H9 (cell line): ENCODE results near the gene OSBPL1A. TPM values are rescaled to one million over a fixed set of nuclear protein-coding genes. Genes with fewer than 3 reads are reported as not detected.

Source experiments
- DNase-seq: peaks from one replicate; pipeline ENCODE4 v3.0.0-alpha.2; 2017
- H2AFZ ChIP-seq: one replicate; pipeline ENCODE4 v1.6.1; 2013; ENCODE audit warnings: mild to moderate bottlenecking, low read length, control low read depth, moderate library complexity
- H2AK5ac ChIP-seq: 2 replicates; pipeline ENCODE4 v1.6.1; 2013; ENCODE audit warnings: low read length, control low read depth, mixed read lengths; ENCODE audit not compliant: insufficient read length
- H2BK120ac ChIP-seq: one replicate; pipeline ENCODE4 v1.6.1; 2013; ENCODE audit warnings: low read depth, mild to moderate bottlenecking, low read length, control low read depth, inconsistent platforms; ENCODE audit not compliant: poor library complexity, severe bottlenecking
- H2BK12ac ChIP-seq: 2 replicates; pipeline ENCODE4 v1.6.1; 2013; ENCODE audit warnings: low read length, control low read depth, mixed read lengths, low read depth; ENCODE audit not compliant: insufficient read length
- H2BK15ac ChIP-seq: 2 replicates; pipeline ENCODE4 v1.6.1; 2013; ENCODE audit warnings: low read depth, low read length, control low read depth
- H2BK20ac ChIP-seq: one replicate; pipeline ENCODE4 v1.6.1; 2013; ENCODE audit warnings: low read depth, mild to moderate bottlenecking, low read length, control low read depth, inconsistent platforms; ENCODE audit not compliant: poor library complexity, severe bottlenecking
- H2BK5ac ChIP-seq: 2 replicates; pipeline ENCODE4 v1.6.1; 2013; ENCODE audit warnings: low read length, control low read depth, mixed read lengths; ENCODE audit not compliant: insufficient read length
- H3K14ac ChIP-seq: 2 replicates; pipeline ENCODE4 v1.6.1; 2013; ENCODE audit warnings: low read length, control low read depth; ENCODE audit not compliant: insufficient read depth
- H3K18ac ChIP-seq: 2 replicates; pipeline ENCODE4 v1.6.1; 2013; ENCODE audit warnings: low read depth, mild to moderate bottlenecking, mixed read lengths, low read length, control low read depth; ENCODE audit not compliant: insufficient read length
- H3K23ac ChIP-seq: 2 replicates; pipeline ENCODE4 v1.6.1; 2013; ENCODE audit warnings: low read length, control low read depth, mixed read lengths, low read depth; ENCODE audit not compliant: insufficient read length
- H3K23me2 ChIP-seq: 2 replicates; pipeline ENCODE4 v1.6.1; 2013; ENCODE audit warnings: low read depth, mild to moderate bottlenecking, mixed read lengths, low read length, control low read depth; ENCODE audit not compliant: insufficient read length, poor library complexity, severe bottlenecking
- H3K27ac ChIP-seq: 2 replicates; pipeline ENCODE4 v1.5.1; 2013; ENCODE audit warnings: low read length, control low read depth, mixed read lengths, low read depth; ENCODE audit not compliant: insufficient read length
- H3K27me3 ChIP-seq: 2 replicates; pipeline ENCODE4 v1.6.1; 2013; ENCODE audit warnings: low read length, control low read depth, inconsistent platforms; ENCODE audit not compliant: insufficient read depth
- H3K4ac ChIP-seq: 2 replicates; pipeline ENCODE4 v1.6.1; 2013; ENCODE audit warnings: low read depth, mild to moderate bottlenecking, control low read depth, inconsistent platforms, low read length, moderate library complexity
- H3K4me1 ChIP-seq: 2 replicates; pipeline ENCODE4 v1.6.1; 2013; ENCODE audit warnings: low read length, control low read depth, inconsistent platforms; ENCODE audit not compliant: insufficient read depth
- H3K4me2 ChIP-seq: 2 replicates; pipeline ENCODE4 v1.6.1; 2013; ENCODE audit warnings: low read length, control low read depth, mixed read lengths; ENCODE audit not compliant: insufficient read length, insufficient read depth
- H3K56ac ChIP-seq: 2 replicates; pipeline ENCODE4 v1.6.1; 2013; ENCODE audit warnings: low read depth, mild to moderate bottlenecking, mixed read lengths, low read length, control low read depth; ENCODE audit not compliant: insufficient read length
- H3K79me1 ChIP-seq: 2 replicates; pipeline ENCODE4 v1.6.1; 2013; ENCODE audit warnings: low read depth, mild to moderate bottlenecking, moderate library complexity, low read length, control low read depth, inconsistent platforms; ENCODE audit not compliant: insufficient read depth, poor library complexity, severe bottlenecking
- H3K79me2 ChIP-seq: 2 replicates; pipeline ENCODE4 v1.6.1; 2013; ENCODE audit warnings: low read length, control low read depth, inconsistent platforms; ENCODE audit not compliant: insufficient read depth
- H3K9ac ChIP-seq: 2 replicates; pipeline ENCODE4 v1.6.1; 2013; ENCODE audit warnings: low read length, control low read depth, mixed read lengths; ENCODE audit not compliant: insufficient read length; ENCODE audit errors: extremely low read depth
- H3K9me3 ChIP-seq: one replicate; pipeline ENCODE4 v1.6.1; 2013; ENCODE audit warnings: low read depth, low read length, inconsistent platforms; ENCODE audit not compliant: control insufficient read depth
- H3T11ph ChIP-seq: one replicate; pipeline ENCODE4 v1.6.1; 2013; ENCODE audit warnings: mild to moderate bottlenecking, low read length, control low read depth, inconsistent platforms
- H4K20me1 ChIP-seq: one replicate; pipeline ENCODE4 v1.6.1; 2013; ENCODE audit not compliant: control insufficient read depth, insufficient read length, insufficient read depth
- H4K5ac ChIP-seq: 2 replicates; pipeline ENCODE4 v1.6.1; 2013; ENCODE audit warnings: low read depth, mild to moderate bottlenecking, mixed read lengths, low read length, control low read depth; ENCODE audit not compliant: insufficient read length
- H4K8ac ChIP-seq: replicated peaks from 2 replicates; pipeline ENCODE4 v1.6.1; 2013; ENCODE audit warnings: low read length, control low read depth, mixed read lengths, low read depth; ENCODE audit not compliant: insufficient read length
- H4K91ac ChIP-seq: 2 replicates; pipeline ENCODE4 v1.6.1; 2013; ENCODE audit warnings: low read depth, mild to moderate bottlenecking, moderate library complexity, mixed read lengths, low read length, control low read depth; ENCODE audit not compliant: insufficient read length
- H3K27ac Mint-ChIP-seq, 3 experiments: 2 replicates in 2 of 3; 3 replicates in 1 of 3; pipeline ENCODE4 v1.8.0; 2020 to 2021; ENCODE audit warnings: mixed read lengths in 3 of 3, mild to moderate bottlenecking in 1 of 3, moderate library complexity in 1 of 3
- H3K27me3 Mint-ChIP-seq: 2 replicates; pipeline ENCODE4 v1.8.0; 2021; ENCODE audit warnings: low read depth, mild to moderate bottlenecking, moderate library complexity, mixed read lengths
- H3K36me3 Mint-ChIP-seq, 3 experiments: 2 replicates in 2 of 3; 3 replicates in 1 of 3; pipeline ENCODE4 v1.8.0; 2020 to 2021; ENCODE audit warnings: low read depth in 3 of 3, mixed read lengths in 3 of 3; ENCODE audit not compliant: insufficient read depth in 1 of 3
- H3K4me1 Mint-ChIP-seq, 2 experiments: 2 replicates each; pipeline ENCODE4 v1.8.0; 2020; ENCODE audit warnings: mixed read lengths in 2 of 2
- H3K4me3 Mint-ChIP-seq, 2 experiments: 2 replicates in 1 of 2; 3 replicates in 1 of 2; pipeline ENCODE4 v1.8.0; 2020 to 2021; ENCODE audit warnings: mild to moderate bottlenecking in 2 of 2, mixed read lengths in 2 of 2, moderate library complexity in 1 of 2
- H3K9me3 Mint-ChIP-seq, 2 experiments: 2 replicates in 1 of 2; 3 replicates in 1 of 2; pipeline ENCODE4 v1.8.0; 2020; ENCODE audit warnings: mild to moderate bottlenecking in 2 of 2, mixed read lengths in 2 of 2, moderate library complexity in 1 of 2
- WGBS: extraction: QIAGEN DNeasy Blood & Tissue Kit; methylation state at CpG from one replicate; pipeline ENCODE4 v1.1.7; 2013; ENCODE audit warnings: missing lambda C conversion rate, low lambda C conversion rate, mixed read lengths; ENCODE audit not compliant: insufficient read length; ENCODE audit errors: extremely low coverage; 5-methylcytosine and 5-hydroxymethylcytosine counted together
- total RNA-seq: library from RNA; stranded (reverse); gene quantifications from 2 replicates; pipeline ENCODE4 v1.2.1, GENCODE V29; 2021
- TF ChIP-seq, protein P1 (sequence below): fragments of 200-600 bp; sonication (generic); conservative IDR thresholded peaks from 3 replicates; pipeline ENCODE4 v1.8.0; 2021; ENCODE audit warnings: antibody characterized with exemption, mild to moderate bottlenecking

The OSBPL1A gene
- total RNA-seq, 1 experiment from 2014 or later: 33.9 TPM

- Histone ChIP-seq H4K20me1 (no peaks in the 10 kb centered on the region), H2BK20ac (no peak overlapping the region), H2BK120ac (no peak overlapping the region), H4K8ac (no peak overlapping the region), H3K56ac (no peak overlapping the region), H2BK12ac (no peak overlapping the region), H3K27me3 (no peaks in the 10 kb centered on the region), H3K4me2 (no peak overlapping the region), H2AFZ (no peak overlapping the region), H4K91ac (no peak overlapping the region), H2AK5ac (no peak overlapping the region), H3K23ac (no peak overlapping the region), H3K9ac (no peak overlapping the region), H3K79me2 (no peaks in the 10 kb centered on the region), H2BK5ac (no peak overlapping the region), H3K4me1 (0 out of 2 replicates have a peak, but pooled peaks cover 3% of the 10 kb centered on the region), H3K27ac (no peak overlapping the region), H3K9me3 (no peaks in the 10 kb centered on the region), H3K23me2 (no peaks in the 10 kb centered on the region), H3K79me1 (peaks cover under 1% of the 10 kb centered on the region), H3K14ac (no peak overlapping the region), H3K18ac (no peak overlapping the region), H3T11ph (no peak overlapping the region), H3K4ac (no peak overlapping the region), H2BK15ac (no peak overlapping the region), H4K5ac (no peak overlapping the region)
- H3K9me3 Mint-ChIP-seq: no peaks in the 10 kb centered on the region
- no peak overlapping the region for H3K4me3 Mint-ChIP-seq
- WGBS: no CpG with 5 or more reads among the region's 3 CpGs
- peaks cover 0 to 9% (median 5%) of the 10 kb centered on the region in 3 experiments; a peak in 4 of 7 replicates for H3K36me3 Mint-ChIP-seq
- no peaks in the 10 kb centered on the region for H3K27me3 Mint-ChIP-seq
- H3K4me1 Mint-ChIP-seq: peaks cover 0 to 9% of the 10 kb centered on the region in 2 experiments; a peak in 2 of 4 replicates
- no peak overlapping the region for H3K27ac Mint-ChIP-seq
- TF ChIP-seq, protein P1, sequence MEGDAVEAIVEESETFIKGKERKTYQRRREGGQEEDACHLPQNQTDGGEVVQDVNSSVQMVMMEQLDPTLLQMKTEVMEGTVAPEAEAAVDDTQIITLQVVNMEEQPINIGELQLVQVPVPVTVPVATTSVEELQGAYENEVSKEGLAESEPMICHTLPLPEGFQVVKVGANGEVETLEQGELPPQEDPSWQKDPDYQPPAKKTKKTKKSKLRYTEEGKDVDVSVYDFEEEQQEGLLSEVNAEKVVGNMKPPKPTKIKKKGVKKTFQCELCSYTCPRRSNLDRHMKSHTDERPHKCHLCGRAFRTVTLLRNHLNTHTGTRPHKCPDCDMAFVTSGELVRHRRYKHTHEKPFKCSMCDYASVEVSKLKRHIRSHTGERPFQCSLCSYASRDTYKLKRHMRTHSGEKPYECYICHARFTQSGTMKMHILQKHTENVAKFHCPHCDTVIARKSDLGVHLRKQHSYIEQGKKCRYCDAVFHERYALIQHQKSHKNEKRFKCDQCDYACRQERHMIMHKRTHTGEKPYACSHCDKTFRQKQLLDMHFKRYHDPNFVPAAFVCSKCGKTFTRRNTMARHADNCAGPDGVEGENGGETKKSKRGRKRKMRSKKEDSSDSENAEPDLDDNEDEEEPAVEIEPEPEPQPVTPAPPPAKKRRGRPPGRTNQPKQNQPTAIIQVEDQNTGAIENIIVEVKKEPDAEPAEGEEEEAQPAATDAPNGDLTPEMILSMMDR: no peak
- no peak for DNase-seq
Measured at GRCh38 chr18:24246143-24246542, 151.5 kb downstream of the OSBPL1A start.
